Measurements from ENCODE around the gene WDR83. TPM values are rescaled to one million over a fixed set of nuclear protein-coding genes. Genes with fewer than 3 reads are reported as not detected.
"Not testable (repeated sequence)": the region's sequence is repeated elsewhere in the genome, so short reads cannot be mapped to it uniquely, and the experiment has no call there.

Gene WDR83
- total RNA-seq, 1 donor from 2014 or later: 27.1 TPM

DNA sequence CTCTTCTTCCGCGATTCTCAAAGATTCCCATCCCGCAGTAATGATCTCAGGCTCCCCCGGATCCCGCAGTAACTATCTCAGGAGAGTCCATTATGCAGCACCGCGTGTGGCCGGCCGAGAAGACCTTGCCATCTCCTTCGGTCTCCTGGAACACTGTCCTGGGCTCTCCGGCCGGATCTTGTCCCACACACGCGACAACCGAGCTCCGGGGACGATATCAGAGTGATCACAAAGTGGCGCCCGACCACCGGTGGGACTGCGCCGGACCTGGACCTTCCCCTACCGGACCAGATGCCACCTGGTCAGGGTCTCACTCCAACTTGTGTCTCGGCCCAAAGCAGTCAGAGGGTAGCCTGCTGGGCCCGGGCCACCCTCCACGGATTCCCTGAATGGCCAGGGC lies 24.1 kb upstream of the WDR83 start:
- no peak overlapping the region for H3K27ac Mint-ChIP-seq
- H3K9me3 Mint-ChIP-seq: no peaks in the 10 kb centered on the region
- no peak for DNase-seq (ENCODE audit: low spot score)
- intact Hi-C loops (cut with micrococcal nuclease): no loop called here
- H3K4me1 Mint-ChIP-seq (ENCODE audit: low read depth): peaks cover 9% of the 10 kb centered on the region
- no peak overlapping the region for H3K4me3 Mint-ChIP-seq
- H3K27me3 Mint-ChIP-seq (ENCODE audit: insufficient read depth): no peaks in the 10 kb centered on the region
- H3K36me3 Mint-ChIP-seq (ENCODE audit: low read depth): peaks cover 20% of the 10 kb centered on the region

- H3K4me3 Mint-ChIP-seq; H3K4me1 Mint-ChIP-seq (ENCODE audit: low read depth); intact Hi-C loops (cut with micrococcal nuclease); H3K27ac Mint-ChIP-seq; H3K9me3 Mint-ChIP-seq; H3K27me3 Mint-ChIP-seq (ENCODE audit: insufficient read depth); DNase-seq (ENCODE audit: low spot score): not testable (repeated sequence)
- peaks cover 20% of the 10 kb centered on the region for H3K36me3 Mint-ChIP-seq (ENCODE audit: low read depth)
Measured at GRCh38 chr19:12643716-12644115, 22.9 kb upstream of the WDR83 start.

- intact Hi-C loops (cut with micrococcal nuclease): no loop called here
- no peaks in the 10 kb centered on the region for H3K9me3 Mint-ChIP-seq
- no peak overlapping the region for H3K27ac Mint-ChIP-seq
Measured at GRCh38 chr19:12646551-12646950, 20.1 kb upstream of the WDR83 start.

DNA sequence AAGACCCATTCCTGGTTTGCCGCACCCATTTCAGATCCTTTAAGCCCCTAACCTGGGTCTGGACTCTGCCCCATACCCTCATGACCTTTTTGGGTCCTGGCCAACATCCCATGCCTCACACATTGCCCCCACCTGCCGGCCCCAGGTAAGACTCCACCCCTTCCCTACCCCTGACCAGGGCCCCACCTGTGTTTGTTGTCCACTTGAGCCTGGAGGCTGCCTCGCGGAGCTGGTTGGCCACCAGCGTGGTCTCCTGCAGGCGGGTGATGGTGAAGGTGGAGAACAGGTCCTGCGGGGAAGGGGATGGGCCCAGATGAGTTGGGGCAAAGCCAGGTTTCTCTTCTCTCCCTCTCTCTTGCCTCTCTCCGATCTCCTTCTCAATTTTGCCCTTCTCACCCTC lies 19.6 kb upstream of the WDR83 start:
- no peak for DNase-seq (ENCODE audit: low spot score)
- Mint-ChIP-seq H3K27me3 (ENCODE audit: insufficient read depth) (no peaks in the 10 kb centered on the region), H3K27ac (no peak overlapping the region), H3K9me3 (no peaks in the 10 kb centered on the region), H3K36me3 (ENCODE audit: low read depth) (peaks cover 27% of the 10 kb centered on the region), H3K4me1 (ENCODE audit: low read depth) (no peaks in the 10 kb centered on the region), H3K4me3 (no peak overlapping the region)
- intact Hi-C loops (cut with micrococcal nuclease): loop anchor here (1.0 kb wide), 1 partner anchor 19 kb away; the partner anchor contains the start of genes MAN2B1 and WDR83

More at GRCh38 chr19:12646551-12646950, 20.1 kb upstream of the WDR83 start:
- Mint-ChIP-seq H3K4me3 (no peak overlapping the region), H3K36me3 (ENCODE audit: low read depth) (peaks cover 25% of the 10 kb centered on the region), H3K4me1 (ENCODE audit: low read depth) (no peaks in the 10 kb centered on the region), H3K27me3 (ENCODE audit: insufficient read depth) (no peaks in the 10 kb centered on the region)
- no peak for DNase-seq (ENCODE audit: low spot score)

DNA sequence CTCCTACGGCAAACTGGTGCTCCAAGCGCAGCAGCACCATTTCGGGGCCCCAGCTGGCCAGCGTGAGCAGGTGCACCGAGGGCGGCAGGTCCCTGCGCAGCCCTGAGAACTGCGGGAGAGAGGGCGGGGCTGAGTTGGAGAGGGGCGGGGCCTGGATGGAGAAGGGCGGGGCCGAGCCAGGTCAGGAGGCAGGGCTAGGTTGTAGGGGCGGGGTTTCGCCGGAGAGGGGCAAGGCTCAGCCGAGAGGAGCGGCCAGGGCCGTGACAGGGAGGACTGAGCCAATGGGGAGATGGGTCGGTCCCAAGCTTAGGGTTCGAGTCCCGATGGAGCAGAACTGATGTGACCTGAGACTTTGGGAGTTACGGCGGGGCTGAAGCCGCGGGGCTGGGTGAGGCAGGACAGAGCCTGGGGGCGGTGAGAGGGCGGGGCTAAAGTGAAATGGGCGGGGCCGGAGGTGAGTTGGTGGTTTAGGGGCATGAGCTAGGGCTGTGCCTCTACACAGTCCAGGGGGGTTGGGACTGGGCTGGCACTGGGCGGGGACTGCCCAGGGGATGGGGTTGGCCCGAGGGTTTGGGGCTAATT lies 19.0 kb upstream of the WDR83 start:
- H3K36me3 Mint-ChIP-seq (ENCODE audit: low read depth): peaks cover 29% of the 10 kb centered on the region
- no peaks in the 10 kb centered on the region for H3K9me3 Mint-ChIP-seq
- H3K27me3 Mint-ChIP-seq (ENCODE audit: insufficient read depth): no peaks in the 10 kb centered on the region

GRCh38 chr19:12648088-12648487 lies 18.5 kb upstream of the WDR83 start:
- Mint-ChIP-seq H3K4me1 (ENCODE audit: low read depth) (no peaks in the 10 kb centered on the region), H3K27me3 (ENCODE audit: insufficient read depth) (no peaks in the 10 kb centered on the region), H3K9me3 (no peaks in the 10 kb centered on the region), H3K27ac (no peak overlapping the region), H3K36me3 (ENCODE audit: low read depth) (peaks cover 29% of the 10 kb centered on the region), H3K4me3 (no peak overlapping the region)
- DNase-seq (ENCODE audit: low spot score): no peak
- intact Hi-C loops (cut with micrococcal nuclease): no loop called here

More for the DNA sequence above, 19.0 kb upstream of the WDR83 start:
- no peak for DNase-seq (ENCODE audit: low spot score)
- intact Hi-C loops (cut with micrococcal nuclease): loop anchor here (1.0 kb wide), 1 partner anchor 19 kb away; the partner anchor contains the start of genes MAN2B1 and WDR83
- Mint-ChIP-seq H3K4me1 (ENCODE audit: low read depth) (no peaks in the 10 kb centered on the region), H3K4me3 (no peak overlapping the region), H3K27ac (no peak overlapping the region)

DNA sequence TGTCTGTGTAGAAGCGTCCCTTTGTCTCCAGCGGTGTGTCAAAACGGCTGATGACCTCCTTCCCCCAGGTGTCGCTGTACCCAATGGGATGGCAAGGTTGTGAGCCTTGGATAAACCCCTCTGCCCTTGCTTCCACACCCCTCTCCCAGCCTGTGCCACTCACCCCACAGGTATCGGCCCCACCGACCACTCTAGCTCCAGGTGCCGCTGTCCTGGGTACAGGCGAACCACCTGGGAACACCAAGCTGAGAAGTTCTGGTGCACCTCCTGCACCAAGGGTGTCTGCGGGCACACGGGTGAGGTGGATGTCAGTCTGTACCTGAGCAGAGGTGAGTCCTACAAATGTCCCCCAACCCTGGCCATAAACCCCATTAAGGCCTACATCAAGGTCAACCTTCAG lies 16.7 kb upstream of the WDR83 start:
- no peaks in the 10 kb centered on the region for H3K27me3 Mint-ChIP-seq (ENCODE audit: insufficient read depth)
- no peak overlapping the region for H3K4me3 Mint-ChIP-seq
- no peaks in the 10 kb centered on the region for H3K4me1 Mint-ChIP-seq (ENCODE audit: low read depth)
- peaks cover 17% of the 10 kb centered on the region for H3K36me3 Mint-ChIP-seq (ENCODE audit: low read depth)
- H3K9me3 Mint-ChIP-seq: no peaks in the 10 kb centered on the region
- no peak for DNase-seq (ENCODE audit: low spot score)
- intact Hi-C loops (cut with micrococcal nuclease): no loop called here
- H3K27ac Mint-ChIP-seq: no peak overlapping the region

DNA sequence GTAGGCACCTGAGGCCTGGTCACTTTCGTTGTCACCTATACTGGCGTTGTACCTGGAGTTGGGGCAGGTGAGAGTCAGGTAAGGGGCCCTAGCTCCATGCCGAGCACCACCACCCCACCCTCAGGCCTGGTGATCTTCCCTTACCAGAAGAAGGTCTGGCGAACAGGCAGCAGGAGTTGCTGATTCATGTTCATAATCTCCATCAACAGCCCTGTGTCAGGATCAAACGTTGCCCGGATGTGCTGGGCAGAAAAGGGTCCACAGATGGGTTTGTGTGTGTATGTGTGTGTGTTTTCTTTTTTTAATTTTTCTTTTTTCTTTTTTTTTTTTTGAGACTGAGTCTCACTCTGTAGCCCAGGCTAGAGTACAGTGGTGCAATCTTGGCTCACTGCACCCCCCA lies 14.4 kb upstream of the WDR83 start:
- intact Hi-C loops (cut with micrococcal nuclease): no loop called here
- Mint-ChIP-seq H3K27me3 (ENCODE audit: insufficient read depth) (no peaks in the 10 kb centered on the region), H3K4me3 (no peak overlapping the region), H3K9me3 (no peaks in the 10 kb centered on the region), H3K27ac (no peak overlapping the region), H3K4me1 (ENCODE audit: low read depth) (peaks cover 4% of the 10 kb centered on the region), H3K36me3 (ENCODE audit: low read depth) (peaks cover 30% of the 10 kb centered on the region)
- DNase-seq (ENCODE audit: low spot score): no peak

GRCh38 chr19:12655546-12655945 lies 11.1 kb upstream of the WDR83 start:
- no peaks in the 10 kb centered on the region for H3K27me3 Mint-ChIP-seq (ENCODE audit: insufficient read depth)
- no peak for DNase-seq (ENCODE audit: low spot score)
- peaks cover 32% of the 10 kb centered on the region for H3K36me3 Mint-ChIP-seq (ENCODE audit: low read depth)
- intact Hi-C loops (cut with micrococcal nuclease): no loop called here
- H3K9me3 Mint-ChIP-seq: no peaks in the 10 kb centered on the region
- no peak overlapping the region for H3K4me3 Mint-ChIP-seq
- H3K27ac Mint-ChIP-seq: peak overlapping the region; percentile 27
- peaks cover 4% of the 10 kb centered on the region for H3K4me1 Mint-ChIP-seq (ENCODE audit: low read depth)

- Mint-ChIP-seq H3K4me3 (no peak overlapping the region), H3K36me3 (ENCODE audit: low read depth) (peaks cover 34% of the 10 kb centered on the region), H3K9me3 (no peaks in the 10 kb centered on the region), H3K27ac (no peak overlapping the region), H3K4me1 (ENCODE audit: low read depth) (peaks cover 4% of the 10 kb centered on the region), H3K27me3 (ENCODE audit: insufficient read depth) (no peaks in the 10 kb centered on the region)
- intact Hi-C loops (cut with micrococcal nuclease): no loop called here
- DNase-seq (ENCODE audit: low spot score): no peak
Measured at GRCh38 chr19:12656899-12657571, 9.6 kb upstream of the WDR83 start.

- DNase-seq (ENCODE audit: low spot score): no peak
- Mint-ChIP-seq H3K27ac (no peak overlapping the region), H3K4me3 (no peak overlapping the region), H3K4me1 (ENCODE audit: low read depth) (peaks cover 4% of the 10 kb centered on the region), H3K27me3 (ENCODE audit: insufficient read depth) (no peaks in the 10 kb centered on the region), H3K36me3 (ENCODE audit: low read depth) (peaks cover 33% of the 10 kb centered on the region), H3K9me3 (no peaks in the 10 kb centered on the region)
- intact Hi-C loops (cut with micrococcal nuclease): no loop called here
Measured at GRCh38 chr19:12657966-12658365, 8.6 kb upstream of the WDR83 start.

DNA sequence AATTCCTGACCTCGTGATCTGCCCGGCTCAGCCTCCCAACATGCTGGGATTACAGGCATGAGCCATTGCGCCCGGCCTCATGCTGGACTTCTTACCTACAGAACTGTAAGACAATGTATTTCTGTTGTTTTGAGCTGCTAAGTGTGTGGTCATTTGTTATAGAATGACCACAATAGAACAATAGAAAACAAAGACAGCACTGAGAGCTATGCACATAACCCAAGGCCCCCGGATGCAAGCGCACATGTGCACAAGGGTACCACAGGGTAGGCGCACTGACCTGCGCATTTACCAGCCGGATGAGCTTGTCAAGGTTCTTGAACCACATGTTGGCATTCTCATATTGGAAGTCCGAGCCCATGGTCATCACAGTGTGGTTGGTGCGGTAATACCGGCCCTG lies 5.6 kb upstream of the WDR83 start:
- no peaks in the 10 kb centered on the region for H3K9me3 Mint-ChIP-seq
- H3K4me3 Mint-ChIP-seq: no peak overlapping the region
- intact Hi-C loops (cut with micrococcal nuclease): no loop called here
- H3K4me1 Mint-ChIP-seq (ENCODE audit: low read depth): peaks cover 18% of the 10 kb centered on the region
- DNase-seq (ENCODE audit: low spot score): no peak
- H3K36me3 Mint-ChIP-seq (ENCODE audit: low read depth): peaks cover 41% of the 10 kb centered on the region
- no peak overlapping the region for H3K27ac Mint-ChIP-seq
- H3K27me3 Mint-ChIP-seq (ENCODE audit: insufficient read depth): no peaks in the 10 kb centered on the region

DNA sequence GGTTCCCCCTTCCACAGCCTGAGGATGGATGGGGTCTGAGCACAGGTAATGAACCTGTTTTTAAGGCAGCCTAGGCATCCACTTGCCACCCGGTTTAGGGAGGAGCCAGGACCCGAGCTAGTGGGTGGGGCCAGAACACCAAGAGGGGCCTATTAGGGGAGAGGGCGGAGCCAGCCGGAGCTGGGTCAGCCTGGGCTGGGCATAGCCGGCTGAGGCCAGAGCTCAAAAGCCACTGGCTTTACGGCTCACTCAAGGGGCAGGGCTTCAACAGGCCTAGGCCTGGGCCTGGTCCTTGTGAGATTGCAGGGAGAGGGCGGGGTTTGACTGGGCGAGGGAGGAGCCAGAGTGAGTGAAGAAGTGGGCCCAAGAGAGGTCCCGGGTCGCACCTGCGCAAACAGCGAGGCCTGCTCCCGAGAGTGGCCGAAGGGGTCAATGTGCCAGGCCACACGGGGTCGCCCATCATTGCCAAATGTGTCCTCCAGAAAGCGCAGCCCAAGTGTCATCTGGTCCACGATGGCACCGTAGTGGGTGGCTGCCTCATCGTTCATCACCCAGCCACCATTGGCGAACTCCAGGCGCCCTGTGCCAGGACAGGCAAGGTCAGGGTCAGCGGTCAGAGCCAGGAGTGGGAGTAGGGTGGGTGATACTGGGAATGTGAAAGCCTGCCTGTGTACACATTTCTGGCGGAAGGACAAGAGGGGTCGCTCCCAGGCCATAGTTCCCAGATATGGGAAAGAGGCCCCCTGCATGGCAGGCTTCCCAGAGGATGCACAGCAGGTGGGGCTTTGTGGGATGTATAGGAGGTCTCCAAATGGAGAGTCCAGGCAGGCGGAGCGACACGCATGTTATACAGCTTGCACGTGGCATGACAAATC lies 2.0 kb upstream of the WDR83 start:
- intact Hi-C loops (cut with micrococcal nuclease): loop anchor here (5.0 kb wide), 2 partner anchors 222 to 502 kb away; partner anchors contain the start of genes ZNF136 and ZNF443
- Mint-ChIP-seq H3K27me3 (ENCODE audit: insufficient read depth) (no peaks in the 10 kb centered on the region), H3K9me3 (no peaks in the 10 kb centered on the region), H3K4me3 (peak overlapping the region; percentile 95), H3K4me1 (ENCODE audit: low read depth) (peaks cover 47% of the 10 kb centered on the region), H3K36me3 (ENCODE audit: low read depth) (peaks cover 40% of the 10 kb centered on the region), H3K27ac (peak overlapping the region; percentile 98)
- no peak for DNase-seq (ENCODE audit: low spot score)
